ENCODE measurements around the gene GAS1.

GRCh38 chr9:86909388-86909787 is 37.9 kb downstream of the GAS1 start:
- TF ChIP-seq POLR2A (IDR thresholded peaks at IDR 0.05; ENCODE audit: low read depth, low read length), result no peak
- no peak for TF ChIP-seq CTCF (conservative IDR thresholded peaks at IDR 0.05; ENCODE audit: low read depth, low read length)
- no peak for TF ChIP-seq USF2 (IDR thresholded peaks at IDR 0.05; ENCODE audit: low read depth, low read length)
- TF ChIP-seq RCOR1 (IDR thresholded peaks at IDR 0.05; ENCODE audit: insufficient replicate concordance, low read length), result no peak
- no peak for TF ChIP-seq MAFK (IDR thresholded peaks at IDR 0.05; ENCODE audit: low read depth, low read length)
- no peak for TF ChIP-seq CHD1 (IDR thresholded peaks at IDR 0.05; ENCODE audit: low read depth, low read length)

All from IMR-90 (cell line).